CMK (cell line): ENCODE results near the gene RPAP2.
A peak's percentile ranks its signal among the peaks of the same experiment; 100 is the strongest.
"Not testable (repeated sequence)": the region's sequence is repeated elsewhere in the genome, so short reads cannot be mapped to it uniquely, and the experiment has no call there.

Source experiments
- DNase-seq: peaks from one replicate; pipeline ENCODE4 v3.0.0-alpha.2; 2010; ENCODE audit warnings: low read depth

The RPAP2 gene

GRCh38 chr1:92323473-92324453 lies 24.9 kb downstream of the RPAP2 start:
- no peak for DNase-seq

GRCh38 chr1:92324784-92325183 lies 25.9 kb downstream of the RPAP2 start:
- DNase-seq: no peak

GRCh38 chr1:92326681-92327080 lies 27.8 kb downstream of the RPAP2 start:
- no peak for DNase-seq

- DNase-seq: no peak
Measured at GRCh38 chr1:92327794-92328193, 28.9 kb downstream of the RPAP2 start.

GRCh38 chr1:92329347-92330129 lies 30.7 kb downstream of the RPAP2 start:
- no peak for DNase-seq

- no peak for DNase-seq
Measured at GRCh38 chr1:92333668-92334067, 34.8 kb downstream of the RPAP2 start.

GRCh38 chr1:92340154-92340553 lies 41.3 kb downstream of the RPAP2 start:
- DNase-seq: no peak

- DNase-seq: no peak
Measured at GRCh38 chr1:92342401-92342800, 43.5 kb downstream of the RPAP2 start.

- DNase-seq: no peak
Measured at GRCh38 chr1:92343061-92343460, 44.2 kb downstream of the RPAP2 start.

GRCh38 chr1:92346866-92347640 lies 48.2 kb downstream of the RPAP2 start:
- no peak for DNase-seq

GRCh38 chr1:92352856-92353255 lies 54.0 kb downstream of the RPAP2 start:
- no peak for DNase-seq

- DNase-seq: no peak
Measured at GRCh38 chr1:92354259-92354658, 55.4 kb downstream of the RPAP2 start.

- no peak for DNase-seq
Measured at GRCh38 chr1:92356956-92357355, 58.1 kb downstream of the RPAP2 start.

GRCh38 chr1:92359382-92359781 lies 60.5 kb downstream of the RPAP2 start:
- not testable (repeated sequence) for DNase-seq

- DNase-seq: no peak
Measured at GRCh38 chr1:92359986-92360385, 61.1 kb downstream of the RPAP2 start.

GRCh38 chr1:92362970-92363369 lies 64.1 kb downstream of the RPAP2 start:
- no peak for DNase-seq

- peak; percentile 27 for DNase-seq
Measured at GRCh38 chr1:92363401-92363800, 64.5 kb downstream of the RPAP2 start.

- DNase-seq: no peak
Measured at GRCh38 chr1:92365378-92366039, 66.7 kb downstream of the RPAP2 start.

- no peak for DNase-seq
Measured at GRCh38 chr1:92366040-92366395, 67.2 kb downstream of the RPAP2 start.

- DNase-seq: no peak
Measured at GRCh38 chr1:92367496-92367895, 68.6 kb downstream of the RPAP2 start.

- DNase-seq: no peak
Measured at GRCh38 chr1:92372164-92372563, 73.3 kb downstream of the RPAP2 start.

- DNase-seq: no peak
Measured at GRCh38 chr1:92374223-92374622, 75.4 kb downstream of the RPAP2 start.
